Measurements from ENCODE around the gene CLINT1.

DNA sequence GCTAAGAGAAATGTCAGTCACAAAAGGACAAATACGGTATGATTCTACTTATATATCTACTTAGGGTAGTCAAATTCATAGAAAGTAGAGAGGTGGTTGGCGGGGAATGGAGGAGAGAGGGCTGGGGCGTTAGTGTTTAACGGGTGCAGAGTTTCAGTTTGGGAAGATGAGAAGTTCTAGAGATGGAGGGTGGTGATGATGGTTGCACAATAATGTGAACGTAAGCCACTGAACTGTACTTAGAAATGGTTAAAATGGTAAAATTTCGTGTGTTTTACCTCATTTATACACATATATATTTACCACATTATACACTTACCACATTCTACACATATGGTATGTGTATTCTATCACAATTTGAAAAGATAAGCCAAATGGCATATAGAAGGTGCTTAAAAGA is 79.7 kb downstream of the CLINT1 start:
- TF ChIP-seq POLR2AphosphoS5 (IDR thresholded peaks at IDR 0.05; ENCODE audit: low read depth, low read length) (no peak), POLR2A (IDR thresholded peaks at IDR 0.05; ENCODE audit: low read depth, low read length) (no peak)
